Effector memory CD8-positive, alpha-beta T cell (primary cell): ENCODE data around the gene MCM10.
"Not testable (repeated sequence)": the region's sequence is repeated elsewhere in the genome, so short reads cannot be mapped to it uniquely, and the experiment has no call there.

Experiments used
- ATAC-seq: fragments of 150-1000 bp; cut with Tn5 transposase; replicated peaks from 2 replicates; pipeline ENCODE4 v1.10.0; 2021; ENCODE audit warnings: mild to moderate bottlenecking, moderate library complexity
- DNase-seq, 3 experiments: peaks; one replicate each; pipeline ENCODE4 v3.0.0; 2021
- H3K27ac Mint-ChIP-seq, 2 donors: one replicate each; pipeline ENCODE4 v1.8.0; 2022; ENCODE audit warnings: mild to moderate bottlenecking in 2 of 2, mixed read lengths in 2 of 2, moderate library complexity in 2 of 2
- H3K27me3 Mint-ChIP-seq, 2 donors: one replicate each; pipeline ENCODE4 v1.8.0; 2022; ENCODE audit warnings: mixed read lengths in 2 of 2
- H3K36me3 Mint-ChIP-seq: one replicate; pipeline ENCODE4 v1.8.0; 2022; ENCODE audit warnings: mild to moderate bottlenecking, moderate library complexity, mixed read lengths; ENCODE audit not compliant: insufficient read depth
- H3K4me1 Mint-ChIP-seq, 2 donors: one replicate each; pipeline ENCODE4 v1.8.0; 2022; ENCODE audit warnings: low read depth in 2 of 2, mixed read lengths in 2 of 2
- H3K4me3 Mint-ChIP-seq, 2 donors: one replicate each; pipeline ENCODE4 v1.8.0; 2022; ENCODE audit warnings: mild to moderate bottlenecking in 2 of 2, mixed read lengths in 2 of 2, moderate library complexity in 2 of 2
- H3K9me3 Mint-ChIP-seq, 2 donors: one replicate each; pipeline ENCODE4 v1.8.0; 2022; ENCODE audit warnings: mixed read lengths in 2 of 2

The MCM10 gene

DNA sequence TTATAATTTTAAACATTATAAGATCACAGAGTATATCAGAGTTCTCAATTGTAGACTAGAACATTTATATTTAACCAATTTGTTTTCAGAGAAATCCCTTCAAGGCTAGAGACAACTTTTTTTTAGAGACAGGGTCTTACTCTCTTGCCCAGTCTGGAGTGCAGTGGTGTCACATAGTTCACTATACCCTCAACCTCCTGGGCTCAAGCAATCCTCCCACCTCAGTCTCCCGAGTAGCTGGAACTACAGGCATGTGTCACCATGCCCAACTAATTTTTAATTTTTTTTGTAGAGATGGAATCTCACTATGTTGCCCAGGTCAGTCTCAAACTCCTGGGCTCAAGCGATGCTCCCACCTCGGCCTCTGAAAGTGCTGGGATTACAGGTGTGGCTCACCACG is 57.5 kb downstream of the MCM10 start:
- no peaks in the 10 kb centered on the region for H3K36me3 Mint-ChIP-seq
- H3K27me3 Mint-ChIP-seq, result no peaks in the 10 kb centered on the region
- DNase-seq, result no peak
- no peak overlapping the region for H3K4me3 Mint-ChIP-seq
- no peaks in the 10 kb centered on the region for H3K4me1 Mint-ChIP-seq
- no peak for ATAC-seq
- no peaks in the 10 kb centered on the region for H3K9me3 Mint-ChIP-seq
- H3K27ac Mint-ChIP-seq, result no peak overlapping the region

DNA sequence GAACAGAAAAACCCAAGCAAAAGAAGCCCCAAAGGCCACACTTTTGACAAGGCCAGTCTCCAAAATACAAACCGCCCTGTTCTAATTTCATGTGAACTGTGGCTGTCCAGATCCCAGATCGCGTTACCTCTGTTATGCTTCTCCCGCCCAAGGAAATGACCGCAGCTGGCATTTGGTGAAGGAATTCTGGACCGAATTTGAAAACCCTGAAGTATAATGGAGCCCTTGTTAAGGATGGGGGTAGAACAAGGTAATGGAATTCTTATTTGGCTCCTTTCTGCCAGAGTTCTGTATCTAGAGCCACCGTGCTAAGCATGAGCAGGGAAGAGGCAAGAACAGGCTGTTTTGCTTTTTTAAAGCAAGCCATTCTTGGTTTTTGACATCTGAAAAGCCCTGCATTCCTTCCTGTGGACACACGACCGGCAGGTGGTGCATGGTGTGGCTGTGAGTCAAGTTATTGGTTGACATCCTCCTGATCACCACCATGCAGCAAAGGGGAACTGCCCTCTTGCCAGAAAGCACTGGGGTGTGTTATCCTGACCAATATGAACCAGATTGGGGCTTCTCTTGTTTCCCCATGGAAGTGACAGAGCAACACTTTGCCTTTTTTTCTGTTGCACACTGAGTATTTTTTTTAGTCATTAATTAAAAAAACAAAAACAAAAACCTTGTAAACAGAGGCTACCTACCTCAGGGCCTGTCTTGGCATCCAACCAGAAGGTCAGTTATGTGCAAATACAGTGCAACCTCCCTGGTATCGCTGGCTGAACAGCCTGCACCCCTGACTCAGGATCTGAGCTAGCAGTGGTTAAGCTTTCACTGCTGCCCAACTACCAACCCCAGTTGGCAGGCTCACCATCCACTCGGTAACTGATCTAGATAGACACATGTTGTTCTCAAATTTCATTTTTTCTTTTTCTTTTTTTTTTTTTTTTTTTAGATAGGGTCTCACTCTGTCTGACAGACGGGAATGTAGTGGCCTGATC is 58.6 kb downstream of the MCM10 start:
- no peak overlapping the region for H3K27ac Mint-ChIP-seq
- DNase-seq, result no peak
- no peaks in the 10 kb centered on the region for H3K9me3 Mint-ChIP-seq
- H3K4me1 Mint-ChIP-seq, result no peaks in the 10 kb centered on the region
- H3K4me3 Mint-ChIP-seq, result no peak overlapping the region
- H3K27me3 Mint-ChIP-seq, result no peaks in the 10 kb centered on the region
- peak; percentile 27 for ATAC-seq
- no peaks in the 10 kb centered on the region for H3K36me3 Mint-ChIP-seq

DNA sequence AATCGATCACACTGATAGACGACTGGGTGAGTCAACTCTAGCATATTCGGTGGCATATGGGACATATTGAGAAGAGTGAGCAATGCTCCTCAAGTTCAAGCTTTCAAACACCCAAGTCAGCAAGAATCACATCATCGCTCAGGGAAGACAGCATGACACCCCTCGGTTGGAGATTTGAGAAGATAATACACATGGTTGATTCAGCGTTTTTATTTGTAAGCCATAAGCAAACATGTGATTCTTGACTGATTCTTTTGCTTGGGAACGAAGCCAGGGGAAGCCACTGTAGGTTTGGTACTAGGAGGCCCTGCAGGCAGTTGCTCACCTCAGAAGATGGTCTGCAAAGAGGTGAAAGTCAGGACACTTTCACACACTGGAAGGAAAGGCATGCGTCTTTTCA is 60.2 kb downstream of the MCM10 start:
- ATAC-seq (no peak), DNase-seq (no peak)
- H3K9me3 Mint-ChIP-seq, result no peaks in the 10 kb centered on the region
- H3K27ac Mint-ChIP-seq, result no peak overlapping the region
- H3K4me1 Mint-ChIP-seq, result no peaks in the 10 kb centered on the region
- no peaks in the 10 kb centered on the region for H3K36me3 Mint-ChIP-seq
- no peak overlapping the region for H3K4me3 Mint-ChIP-seq
- no peaks in the 10 kb centered on the region for H3K27me3 Mint-ChIP-seq

DNA sequence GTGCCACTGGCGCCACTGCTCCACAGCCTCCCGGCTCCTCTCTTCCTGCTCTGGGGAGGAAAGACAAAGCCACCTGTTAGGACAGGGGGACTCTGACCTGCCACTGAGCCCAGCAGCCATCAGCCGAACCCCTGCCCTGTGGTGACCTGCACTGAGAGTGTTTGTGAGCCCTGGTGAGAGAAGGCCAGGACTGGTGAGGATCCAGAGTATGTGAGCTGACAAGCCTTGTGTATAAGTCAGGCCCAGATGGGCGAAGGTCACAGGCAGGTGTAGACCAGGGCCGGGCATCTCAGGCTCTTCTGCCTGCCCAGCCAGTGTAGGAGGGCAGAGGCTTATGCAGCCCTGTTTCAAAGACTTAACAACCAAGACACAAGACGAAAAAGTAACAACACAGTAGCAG is 60.8 kb downstream of the MCM10 start:
- H3K27ac Mint-ChIP-seq, result no peak overlapping the region
- DNase-seq (no peak), ATAC-seq (no peak)
- no peaks in the 10 kb centered on the region for H3K36me3 Mint-ChIP-seq
- no peak overlapping the region for H3K4me3 Mint-ChIP-seq
- H3K9me3 Mint-ChIP-seq, result no peaks in the 10 kb centered on the region
- H3K4me1 Mint-ChIP-seq, result no peaks in the 10 kb centered on the region
- H3K27me3 Mint-ChIP-seq, result no peaks in the 10 kb centered on the region

DNA sequence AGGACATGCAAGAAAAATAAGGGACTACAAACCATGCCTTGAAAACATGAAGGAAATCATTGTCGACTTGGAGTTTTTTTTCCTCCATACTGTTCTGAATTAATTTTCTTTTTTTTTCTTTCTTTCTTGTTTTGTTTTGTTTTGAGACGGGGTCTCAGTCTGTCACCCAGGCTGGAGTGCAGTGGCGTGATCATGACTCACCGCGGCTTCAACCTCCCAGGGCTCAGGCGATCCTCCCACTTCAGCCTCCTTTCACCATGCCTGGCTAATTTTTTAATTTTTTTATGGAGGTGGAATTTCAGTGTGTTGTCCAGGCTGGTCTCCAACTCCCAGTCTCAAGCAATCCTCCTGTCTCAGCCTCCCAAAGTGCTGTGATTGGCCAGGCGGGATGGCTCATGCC is 61.2 kb downstream of the MCM10 start:
- no peaks in the 10 kb centered on the region for H3K36me3 Mint-ChIP-seq
- ATAC-seq (no peak), DNase-seq (no peak)
- no peaks in the 10 kb centered on the region for H3K27me3 Mint-ChIP-seq
- no peaks in the 10 kb centered on the region for H3K9me3 Mint-ChIP-seq
- no peak overlapping the region for H3K27ac Mint-ChIP-seq
- no peaks in the 10 kb centered on the region for H3K4me1 Mint-ChIP-seq
- H3K4me3 Mint-ChIP-seq, result no peak overlapping the region

DNA sequence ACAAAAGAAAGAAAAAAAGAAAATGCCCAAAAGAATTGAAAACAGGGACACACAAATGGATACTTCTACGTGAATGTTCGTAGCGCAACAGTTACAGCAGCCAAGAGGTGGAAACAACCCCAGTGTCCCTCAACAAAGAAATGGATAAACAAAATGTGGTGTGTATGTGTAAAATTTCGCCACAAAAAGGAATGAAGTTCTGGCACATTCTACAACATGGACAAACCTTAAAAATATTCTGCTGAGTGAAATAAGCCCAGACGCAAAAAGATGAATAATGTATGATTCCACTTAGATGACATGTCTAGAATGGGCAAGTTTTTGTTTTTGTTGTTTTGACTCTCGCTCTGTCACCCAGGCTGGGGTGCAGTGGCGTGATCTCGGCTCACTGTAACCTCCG is 61.9 kb downstream of the MCM10 start:
- Mint-ChIP-seq H3K4me3 (no peak overlapping the region), H3K36me3 (no peaks in the 10 kb centered on the region), H3K27me3 (no peaks in the 10 kb centered on the region), H3K9me3 (no peaks in the 10 kb centered on the region), H3K27ac (no peak overlapping the region), H3K4me1 (no peaks in the 10 kb centered on the region)
- DNase-seq (no peak), ATAC-seq (no peak)

DNA sequence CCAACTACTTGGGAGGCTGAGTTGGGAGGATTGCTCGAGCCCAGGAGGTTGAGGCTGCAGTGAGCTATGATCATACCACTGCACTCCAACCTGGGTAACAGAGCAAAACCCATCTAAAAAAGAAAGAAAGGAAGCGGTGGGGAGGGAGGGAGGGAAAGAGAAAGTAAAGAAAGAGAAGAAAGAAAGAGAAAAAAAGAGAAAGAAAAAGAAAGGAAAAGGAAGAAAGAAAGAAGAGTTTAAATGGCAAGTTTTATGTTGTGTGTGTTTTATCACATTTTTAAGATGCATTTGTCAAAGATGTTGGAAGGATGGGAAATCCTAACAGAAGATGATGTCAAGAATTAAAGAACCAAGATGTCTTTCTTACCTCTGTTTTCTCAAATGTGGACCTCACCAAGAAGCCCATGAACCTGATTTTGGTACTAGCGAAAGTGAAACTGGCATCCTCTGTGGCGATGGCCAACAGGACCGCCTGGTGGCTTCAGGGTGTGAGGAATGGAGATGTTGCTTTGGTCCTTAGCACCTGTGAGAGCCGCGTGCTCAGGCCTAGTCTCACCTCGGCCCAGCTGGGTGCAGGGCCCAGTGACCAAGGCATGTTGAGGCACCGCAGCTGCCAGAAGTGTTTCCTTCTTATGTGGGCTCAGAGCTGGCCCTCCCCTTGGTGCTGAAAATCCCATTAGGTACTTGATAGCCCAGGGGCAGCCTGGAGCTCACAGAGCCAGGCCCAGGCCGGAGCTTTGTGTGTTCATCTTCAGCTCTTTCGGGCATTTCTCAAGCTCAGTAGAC is 63.0 kb downstream of the MCM10 start:
- no peak overlapping the region for H3K4me3 Mint-ChIP-seq
- no peaks in the 10 kb centered on the region for H3K4me1 Mint-ChIP-seq
- H3K27me3 Mint-ChIP-seq, result peaks cover 0 to 3% of the 10 kb centered on the region in 2 donors
- DNase-seq, result no peak
- H3K36me3 Mint-ChIP-seq, result no peaks in the 10 kb centered on the region
- ATAC-seq, result no peak
- peak overlapping the region in 1 of 2 donors; percentile 22 for H3K27ac Mint-ChIP-seq
- no peaks in the 10 kb centered on the region for H3K9me3 Mint-ChIP-seq

- no peaks in the 10 kb centered on the region for H3K36me3 Mint-ChIP-seq
- ATAC-seq (no peak), DNase-seq (no peak)
- no peak overlapping the region for H3K27ac Mint-ChIP-seq
- no peak overlapping the region for H3K4me3 Mint-ChIP-seq
- H3K4me1 Mint-ChIP-seq, result no peaks in the 10 kb centered on the region
- H3K9me3 Mint-ChIP-seq, result no peaks in the 10 kb centered on the region
- peaks cover 0 to 14% of the 10 kb centered on the region in 2 donors for H3K27me3 Mint-ChIP-seq
Measured at GRCh38 chr10:13225601-13226000, 64.2 kb downstream of the MCM10 start.

- Mint-ChIP-seq H3K9me3 (no peaks in the 10 kb centered on the region), H3K27ac (no peak overlapping the region), H3K4me3 (no peak overlapping the region), H3K4me1 (no peaks in the 10 kb centered on the region), H3K27me3 (peaks cover 0 to 14% of the 10 kb centered on the region in 2 donors), H3K36me3 (no peaks in the 10 kb centered on the region)
- DNase-seq (no peak), ATAC-seq (no peak)
Measured at GRCh38 chr10:13227031-13227430, 65.7 kb downstream of the MCM10 start.

DNA sequence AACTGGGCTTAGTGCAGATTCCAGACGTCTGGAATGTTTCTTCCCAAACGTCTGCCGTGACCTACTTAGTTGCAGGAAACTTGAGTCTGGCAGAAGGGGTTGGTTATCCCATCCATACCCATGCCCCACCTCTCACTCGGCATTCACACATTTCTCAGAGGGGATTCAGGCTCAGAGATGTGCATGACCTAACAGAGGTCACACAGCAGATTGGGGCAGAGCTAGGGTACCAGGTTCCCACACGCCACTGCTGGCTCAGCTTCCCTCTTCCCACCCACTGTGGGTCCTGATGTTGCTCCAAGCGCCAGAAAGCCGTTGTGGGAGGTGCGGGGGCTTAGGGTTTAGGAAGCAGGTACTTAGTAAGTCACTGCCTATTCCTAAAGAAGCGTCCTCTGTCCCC is 69.8 kb downstream of the MCM10 start:
- H3K36me3 Mint-ChIP-seq, result no peaks in the 10 kb centered on the region
- H3K9me3 Mint-ChIP-seq, result no peaks in the 10 kb centered on the region
- no peak overlapping the region for H3K27ac Mint-ChIP-seq
- DNase-seq (no peak), ATAC-seq (no peak)
- no peaks in the 10 kb centered on the region for H3K4me1 Mint-ChIP-seq
- peaks cover 14 to 33% of the 10 kb centered on the region in 2 donors for H3K27me3 Mint-ChIP-seq
- no peak overlapping the region for H3K4me3 Mint-ChIP-seq

DNA sequence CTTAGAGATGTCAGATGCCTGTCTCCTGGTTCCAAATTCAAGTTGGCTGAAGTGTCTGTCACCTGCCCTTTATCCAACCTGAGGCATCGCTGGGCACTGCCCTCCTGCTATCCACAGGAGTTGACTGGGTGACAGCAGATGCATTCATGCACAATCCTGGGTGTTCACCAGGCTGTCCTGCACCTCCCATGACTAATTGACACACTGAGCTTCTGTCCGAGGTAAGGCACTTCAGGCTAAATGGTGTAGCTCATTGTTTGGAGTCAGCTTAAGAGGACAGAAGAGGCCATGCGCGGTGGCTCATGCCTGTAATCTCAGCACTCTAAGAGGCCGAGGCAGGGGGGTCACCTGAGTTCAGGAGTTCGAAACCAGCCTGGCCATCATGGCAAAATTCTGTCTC is 70.5 kb downstream of the MCM10 start:
- no peaks in the 10 kb centered on the region for H3K9me3 Mint-ChIP-seq
- DNase-seq (no peak), ATAC-seq (no peak)
- no peak overlapping the region for H3K4me3 Mint-ChIP-seq
- peaks cover 14 to 33% of the 10 kb centered on the region in 2 donors for H3K27me3 Mint-ChIP-seq
- no peaks in the 10 kb centered on the region for H3K4me1 Mint-ChIP-seq
- no peaks in the 10 kb centered on the region for H3K36me3 Mint-ChIP-seq
- H3K27ac Mint-ChIP-seq, result no peak overlapping the region

- Mint-ChIP-seq H3K36me3 (no peaks in the 10 kb centered on the region), H3K27ac (no peak overlapping the region), H3K27me3 (peaks cover 17 to 42% of the 10 kb centered on the region in 2 donors), H3K4me3 (no peak overlapping the region), H3K9me3 (no peaks in the 10 kb centered on the region), H3K4me1 (no peaks in the 10 kb centered on the region)
- ATAC-seq (no peak), DNase-seq (no peak)
Measured at GRCh38 chr10:13233358-13233757, 72.0 kb downstream of the MCM10 start.

DNA sequence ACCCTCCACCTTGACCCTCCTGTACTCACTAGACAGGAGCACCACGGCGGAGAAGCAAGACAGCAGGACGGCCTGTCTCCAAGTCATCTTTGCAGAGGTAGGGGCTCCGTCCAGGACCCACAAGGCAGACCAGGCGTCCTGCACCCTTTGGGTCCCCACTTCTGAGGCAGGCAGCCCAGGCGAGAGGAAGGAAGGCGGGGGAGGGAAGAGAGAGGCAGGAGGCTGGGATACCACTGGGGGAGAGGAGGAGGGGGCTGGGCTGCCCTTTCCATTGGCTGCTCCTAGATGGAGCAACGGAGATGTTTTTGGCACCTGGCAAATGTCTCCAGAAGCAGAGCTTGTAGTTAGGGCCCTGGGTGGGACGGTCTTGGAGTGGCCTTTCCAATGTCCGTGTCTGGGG is 72.8 kb downstream of the MCM10 start, which contains the start of gene UCMA:
UCMA (minus strand) TSS at position 203 of the 400 bp plus-strand sequence; CDS start at position 87, 116 bp downstream.
- Mint-ChIP-seq H3K4me3 (no peak within 1 kb of the TSS), H3K27ac (no peak within 1 kb of the TSS), H3K9me3 (no peaks in the 10 kb centered on the region), H3K36me3 (no peaks in the 10 kb centered on the region), H3K27me3 (peaks cover 24 to 46% of the 10 kb centered on the region in 2 donors), H3K4me1 (no peaks in the 10 kb centered on the region)
- DNase-seq (no peak), ATAC-seq (no peak)

DNA sequence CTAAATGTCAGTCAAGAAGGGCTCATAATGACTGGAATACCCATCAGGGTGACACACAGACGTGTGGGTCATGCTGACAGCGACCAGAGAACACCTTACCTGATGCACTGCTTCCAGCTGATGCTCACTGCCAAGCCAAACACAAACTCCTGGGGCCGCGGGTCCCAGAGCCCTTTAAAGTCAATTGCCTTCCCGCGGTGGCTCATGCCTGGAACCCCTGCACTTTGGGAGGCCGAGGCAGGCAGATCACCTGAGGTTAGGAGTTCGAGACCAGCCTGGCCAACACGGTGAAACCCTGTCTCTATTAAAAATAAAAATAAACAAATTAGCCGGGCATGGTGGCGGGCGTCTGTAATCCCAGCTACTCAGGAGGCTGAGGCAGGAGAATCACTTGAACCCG is 73.4 kb downstream of the MCM10 start:
- not testable (repeated sequence) for ATAC-seq, H3K36me3 Mint-ChIP-seq, H3K4me3 Mint-ChIP-seq, H3K9me3 Mint-ChIP-seq, DNase-seq, H3K4me1 Mint-ChIP-seq, H3K27ac Mint-ChIP-seq
- H3K27me3 Mint-ChIP-seq, result peaks cover 24 to 41% of the 10 kb centered on the region in 2 donors
